HG03571 (cell line): ENCODE results near the gene TTC16.
"Not testable (repeated sequence)": the region's sequence is repeated elsewhere in the genome, so short reads cannot be mapped to it uniquely, and the experiment has no call there.

ENCODE experiments used
- ATAC-seq: cut with Tn5 transposase; IDR thresholded peaks from one replicate; pipeline ENCODE4 v1.9.1; 2021; ENCODE audit not compliant: unreplicated experiment

TTC16 gene

GRCh38 chr9:127780909-127781308 lies 65.0 kb downstream of the TTC16 start:
- not testable (repeated sequence) for ATAC-seq
